GM12801 (cell line): ENCODE results near the gene CACTIN.

Source experiments
- TF ChIP-seq, protein P1 (sequence below): IDR thresholded peaks from one replicate; pipeline ENCODE4 v1.5.1; 2011; ENCODE audit warnings: control low read depth; ENCODE audit not compliant: insufficient read length; ENCODE audit errors: extremely low read depth

The CACTIN gene

GRCh38 chr19:3658870-3659745 lies 32.5 kb upstream of the CACTIN start:
- TF ChIP-seq, protein P1, sequence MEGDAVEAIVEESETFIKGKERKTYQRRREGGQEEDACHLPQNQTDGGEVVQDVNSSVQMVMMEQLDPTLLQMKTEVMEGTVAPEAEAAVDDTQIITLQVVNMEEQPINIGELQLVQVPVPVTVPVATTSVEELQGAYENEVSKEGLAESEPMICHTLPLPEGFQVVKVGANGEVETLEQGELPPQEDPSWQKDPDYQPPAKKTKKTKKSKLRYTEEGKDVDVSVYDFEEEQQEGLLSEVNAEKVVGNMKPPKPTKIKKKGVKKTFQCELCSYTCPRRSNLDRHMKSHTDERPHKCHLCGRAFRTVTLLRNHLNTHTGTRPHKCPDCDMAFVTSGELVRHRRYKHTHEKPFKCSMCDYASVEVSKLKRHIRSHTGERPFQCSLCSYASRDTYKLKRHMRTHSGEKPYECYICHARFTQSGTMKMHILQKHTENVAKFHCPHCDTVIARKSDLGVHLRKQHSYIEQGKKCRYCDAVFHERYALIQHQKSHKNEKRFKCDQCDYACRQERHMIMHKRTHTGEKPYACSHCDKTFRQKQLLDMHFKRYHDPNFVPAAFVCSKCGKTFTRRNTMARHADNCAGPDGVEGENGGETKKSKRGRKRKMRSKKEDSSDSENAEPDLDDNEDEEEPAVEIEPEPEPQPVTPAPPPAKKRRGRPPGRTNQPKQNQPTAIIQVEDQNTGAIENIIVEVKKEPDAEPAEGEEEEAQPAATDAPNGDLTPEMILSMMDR, result no peak

DNA sequence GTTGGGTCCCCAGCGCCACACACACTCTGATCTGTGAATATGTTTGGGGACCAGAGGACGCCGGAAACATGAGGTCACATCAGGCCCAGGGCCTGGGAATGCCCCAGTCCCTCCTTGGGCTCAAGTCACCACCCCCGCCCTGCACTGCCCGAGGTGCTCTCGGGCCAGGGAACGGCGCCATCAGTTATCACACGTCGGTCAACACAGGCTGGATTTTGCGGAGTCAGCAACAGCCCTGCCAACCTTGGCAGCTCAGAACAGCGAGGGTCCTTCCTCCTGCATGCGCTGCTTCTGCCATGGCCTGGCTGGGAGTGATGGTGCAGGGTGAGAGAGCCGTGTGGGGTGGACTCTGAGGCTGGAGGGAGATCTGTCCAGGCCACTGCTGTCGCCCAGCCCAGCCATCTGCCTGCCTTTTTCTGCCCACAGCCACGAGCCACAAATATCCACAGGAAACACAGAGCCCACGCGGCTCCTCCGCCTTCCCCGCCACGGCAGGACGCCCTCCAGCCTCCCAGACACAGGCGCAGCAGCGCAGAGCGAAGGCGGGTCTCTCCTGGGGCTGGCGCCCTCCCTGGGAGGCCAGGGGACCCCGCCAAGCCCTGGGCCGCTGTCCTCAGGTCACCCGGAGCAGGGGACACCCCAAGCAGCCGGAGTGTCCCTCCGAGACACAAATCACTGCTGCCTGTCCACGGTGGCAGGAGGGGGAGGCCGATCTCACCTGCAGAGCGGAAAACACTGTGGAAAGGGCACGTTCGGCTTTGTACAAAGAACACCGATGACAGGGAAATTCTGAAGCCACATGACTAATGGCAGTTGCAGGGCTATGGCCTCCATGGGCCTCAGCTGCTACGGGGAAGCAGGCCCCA lies 31.6 kb upstream of the CACTIN start:
- TF ChIP-seq, protein P1, result no peak

GRCh38 chr19:3657395-3657769 lies 30.8 kb upstream of the CACTIN start:
- TF ChIP-seq, protein P1, result no peak

- TF ChIP-seq, protein P1, result no peak
Observed at GRCh38 chr19:3656747-3657394, 30.3 kb upstream of the CACTIN start.

- TF ChIP-seq, protein P1, result no peak
Observed at GRCh38 chr19:3656073-3656746, 29.6 kb upstream of the CACTIN start.

GRCh38 chr19:3655402-3656072 lies 28.9 kb upstream of the CACTIN start:
- TF ChIP-seq, protein P1, result no peak
